ENCODE data around the gene SF3B1. TPM values are rescaled to one million over a fixed set of nuclear protein-coding genes. Genes with fewer than 3 reads are reported as not detected.

SF3B1 gene
- total RNA-seq, 2 donors from 2014 or later = 197 to 250 TPM

DNA sequence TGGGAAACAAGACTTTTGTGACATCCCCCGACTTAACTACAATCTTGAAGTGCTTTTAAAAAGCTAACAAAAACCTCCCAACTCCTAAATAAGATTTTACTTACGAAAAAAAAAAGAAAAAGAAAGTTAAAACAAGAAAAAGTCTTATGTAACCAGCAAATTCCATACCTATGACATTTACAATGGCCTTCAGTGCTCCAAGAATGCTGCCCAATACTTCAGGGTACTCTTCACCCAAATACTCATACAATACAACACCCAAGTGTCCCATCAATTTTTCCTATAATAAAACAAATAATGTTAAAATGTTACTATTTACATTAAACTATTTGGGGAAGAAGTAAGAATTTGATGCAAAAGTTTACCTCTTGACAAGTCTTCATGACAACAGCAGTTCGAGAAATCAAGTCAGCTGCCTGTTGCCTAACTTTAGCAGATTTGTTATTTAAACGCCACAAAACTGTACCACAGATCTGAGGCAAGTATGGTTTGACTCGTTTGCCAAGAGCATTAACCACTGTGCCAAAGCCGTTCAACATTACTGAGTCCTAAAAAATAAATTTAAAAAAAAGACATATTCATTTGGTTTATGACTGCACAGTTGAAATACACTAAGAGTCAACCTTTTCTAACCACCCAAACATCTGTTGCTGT is 34.8 kb downstream of the SF3B1 start:
- no peak for TF ChIP-seq CTCF (IDR thresholded peaks at IDR 0.05)
- peaks cover 21 to 24% of the 10 kb centered on the region in 2 donors for H3K36me3 ChIP-seq
- no peak overlapping the region for H3K27ac ChIP-seq
- WGBS = 85% methylated on average over 6 of the region's 6 CpGs
- no peak for DNase-seq (ENCODE audit: low spot score)
- H3K27me3 ChIP-seq (replicated peaks; ENCODE audit: insufficient read depth) = no peaks in the 10 kb centered on the region
- no peaks in the 10 kb centered on the region for H3K9me3 ChIP-seq
- H3K4me1 ChIP-seq (replicated peaks) = no peaks in the 10 kb centered on the region
- intact Hi-C loops (cut with DNase I) = no loop called here
- H3K4me3 ChIP-seq = no peak overlapping the region

GRCh38 chr2:197398913-197399312 is 35.9 kb downstream of the SF3B1 start:
- Histone ChIP-seq H3K27ac (no peak overlapping the region), H3K4me3 (no peak overlapping the region), H3K36me3 (peaks cover 19 to 21% of the 10 kb centered on the region in 2 donors), H3K4me1 (replicated peaks) (no peaks in the 10 kb centered on the region), H3K9me3 (no peaks in the 10 kb centered on the region), H3K27me3 (replicated peaks; ENCODE audit: insufficient read depth) (no peaks in the 10 kb centered on the region)
- 81% methylated on average over 2 of the region's 2 CpGs for WGBS
- TF ChIP-seq POLR2AphosphoS5 (IDR thresholded peaks at IDR 0.05) (no peak), CTCF (IDR thresholded peaks at IDR 0.05) (no peak)
- DNase-seq (ENCODE audit: low spot score) = no peak
- intact Hi-C loops (cut with DNase I) = no loop called here

GRCh38 chr2:197391220-197391717 is 43.6 kb downstream of the SF3B1 start:
- peaks cover 0 to 4% of the 10 kb centered on the region in 2 donors for H3K36me3 ChIP-seq
- WGBS = 97% methylated on average over 1 of the region's 1 CpG

GRCh38 chr2:197388866-197389587 is 45.8 kb downstream of the SF3B1 start:
- no peak overlapping the region for H3K27ac ChIP-seq
- no peaks in the 10 kb centered on the region for H3K4me1 ChIP-seq (replicated peaks)
- DNase-seq (ENCODE audit: low spot score) = no peak
- no peaks in the 10 kb centered on the region for H3K27me3 ChIP-seq (replicated peaks; ENCODE audit: insufficient read depth)
- intact Hi-C loops (cut with DNase I) = no loop called here
- H3K9me3 ChIP-seq = no peaks in the 10 kb centered on the region
- H3K36me3 ChIP-seq = no peaks in the 10 kb centered on the region
- no peak overlapping the region for H3K4me3 ChIP-seq
- 91% methylated on average over 5 of the region's 5 CpGs for WGBS
- TF ChIP-seq POLR2AphosphoS5 (IDR thresholded peaks at IDR 0.05) = no peak
- TF ChIP-seq CTCF (IDR thresholded peaks at IDR 0.05) = no peak

More at GRCh38 chr2:197391220-197391717, 43.6 kb downstream of the SF3B1 start:
- Histone ChIP-seq H3K9me3 (no peaks in the 10 kb centered on the region), H3K27ac (no peak overlapping the region), H3K27me3 (replicated peaks; ENCODE audit: insufficient read depth) (no peaks in the 10 kb centered on the region), H3K4me1 (replicated peaks) (no peaks in the 10 kb centered on the region), H3K4me3 (no peak overlapping the region)
- intact Hi-C loops (cut with DNase I) = no loop called here
- TF ChIP-seq POLR2A (IDR thresholded peaks at IDR 0.05) (no peak), CTCF (IDR thresholded peaks at IDR 0.05) (no peak), POLR2AphosphoS5 (IDR thresholded peaks at IDR 0.05) (no peak)
- no peak for DNase-seq (ENCODE audit: low spot score)

- 92% methylated on average over 8 of the region's 8 CpGs for WGBS
- intact Hi-C loops (cut with DNase I) = no loop called here
- TF ChIP-seq POLR2AphosphoS5 (IDR thresholded peaks at IDR 0.05) = no peak
- no peak for TF ChIP-seq POLR2A (IDR thresholded peaks at IDR 0.05)
- TF ChIP-seq CTCF (IDR thresholded peaks at IDR 0.05) = no peak
- Histone ChIP-seq H3K36me3 (no peaks in the 10 kb centered on the region), H3K9me3 (no peaks in the 10 kb centered on the region), H3K4me3 (no peak overlapping the region), H3K27me3 (replicated peaks; ENCODE audit: insufficient read depth) (no peaks in the 10 kb centered on the region), H3K4me1 (replicated peaks) (no peaks in the 10 kb centered on the region), H3K27ac (no peak overlapping the region)
- DNase-seq (ENCODE audit: low spot score) = no peak
Measured at GRCh38 chr2:197387179-197387578, 47.6 kb downstream of the SF3B1 start.

Measured in prostate gland (tissue), 2 donors.